Hematopoietic multipotent progenitor cell treated with erythropoietin and hydrocortisone succinate and interleukin-3 and kit ligand, for 6 days (in vitro differentiated cells): ENCODE measurements around the gene ZNF609.

ENCODE experiments used
- DNase-seq: peaks from one replicate; pipeline ENCODE4 v3.0.0-alpha.2; 2015

Gene ZNF609

DNA sequence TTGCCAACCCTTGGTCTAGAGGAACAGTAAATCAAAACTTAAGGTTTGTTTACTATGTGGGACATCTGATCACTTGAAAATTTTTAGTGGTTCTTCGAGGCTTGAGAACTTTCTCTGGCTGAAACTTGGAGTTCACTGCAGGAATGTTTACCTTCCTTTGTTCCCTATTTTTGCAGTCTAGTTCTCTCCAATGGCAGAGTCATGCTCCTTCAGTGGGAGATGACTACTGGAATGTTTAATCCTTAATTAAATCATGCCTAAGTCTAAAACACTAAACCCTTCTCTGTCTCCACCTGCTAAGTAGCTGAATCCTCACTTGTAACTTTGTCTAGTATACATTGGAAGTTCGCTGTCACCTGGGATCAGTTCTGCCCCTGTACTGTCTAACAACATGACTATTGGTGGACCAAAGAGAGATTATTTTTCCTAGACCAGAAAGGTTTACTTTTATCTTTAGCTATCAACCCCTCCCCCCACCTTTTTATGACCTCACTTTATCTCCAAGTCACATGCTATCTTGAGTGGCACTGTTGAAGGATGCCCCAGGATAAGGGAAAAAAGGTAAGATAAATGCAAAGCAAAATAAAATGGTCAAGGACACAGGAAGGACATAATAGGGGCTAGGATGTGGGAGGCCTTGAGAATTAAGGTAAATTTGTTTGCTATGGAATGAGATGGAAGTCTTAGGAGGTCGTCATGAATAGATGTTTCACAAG is 1.2 kb upstream of the ZNF609 start:
- DNase-seq: no peak

DNA sequence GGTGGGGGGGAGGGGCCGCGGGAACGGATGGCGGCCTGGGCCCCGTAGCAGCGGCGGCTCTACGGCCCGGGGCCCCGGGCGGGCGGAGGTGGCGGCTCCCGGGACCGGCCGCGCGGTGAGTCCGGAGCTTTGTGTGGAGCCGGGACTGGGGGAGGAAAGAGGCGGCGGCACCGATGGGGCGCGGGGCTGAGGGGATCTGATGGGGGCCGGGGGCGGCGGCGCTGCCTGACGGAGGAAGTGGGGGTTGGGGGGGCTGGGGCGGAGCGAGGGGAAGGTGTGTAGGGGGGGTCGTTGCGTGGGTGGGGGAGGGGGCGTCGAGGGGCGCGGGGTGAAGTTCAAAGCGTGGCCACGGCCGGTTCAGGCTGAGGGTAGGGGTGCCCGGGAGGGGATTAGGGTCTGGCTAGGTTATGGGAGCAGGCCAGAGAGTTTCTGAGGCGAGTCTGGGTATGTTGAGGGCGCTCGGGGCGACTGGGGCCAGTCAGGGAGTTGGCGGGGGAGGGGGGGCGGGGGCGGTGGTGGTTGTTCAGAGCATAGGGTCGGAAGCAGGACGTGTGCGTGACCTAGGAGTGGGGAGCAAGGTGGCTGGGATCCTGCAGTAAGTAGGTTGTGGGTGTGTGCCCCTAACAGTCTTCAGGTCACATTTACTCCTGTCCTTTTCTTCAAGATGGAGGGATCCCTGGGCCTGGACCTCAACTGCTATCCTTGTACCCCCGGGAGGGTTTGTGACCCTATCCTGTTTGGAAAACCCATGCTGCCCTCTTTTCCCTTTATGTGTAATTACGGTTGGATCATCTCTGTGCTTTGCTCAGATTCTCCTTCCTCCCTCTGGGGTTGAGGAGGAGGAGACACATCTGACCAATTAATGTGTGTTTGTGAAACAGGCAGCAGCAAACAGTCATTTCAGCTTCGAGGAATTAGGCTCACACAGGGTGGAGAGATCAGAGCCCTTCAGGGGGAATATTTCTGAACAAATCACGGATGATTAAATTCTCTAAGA is 644 bp downstream of the ZNF609 start:
- DNase-seq: peak; percentile 68

DNA sequence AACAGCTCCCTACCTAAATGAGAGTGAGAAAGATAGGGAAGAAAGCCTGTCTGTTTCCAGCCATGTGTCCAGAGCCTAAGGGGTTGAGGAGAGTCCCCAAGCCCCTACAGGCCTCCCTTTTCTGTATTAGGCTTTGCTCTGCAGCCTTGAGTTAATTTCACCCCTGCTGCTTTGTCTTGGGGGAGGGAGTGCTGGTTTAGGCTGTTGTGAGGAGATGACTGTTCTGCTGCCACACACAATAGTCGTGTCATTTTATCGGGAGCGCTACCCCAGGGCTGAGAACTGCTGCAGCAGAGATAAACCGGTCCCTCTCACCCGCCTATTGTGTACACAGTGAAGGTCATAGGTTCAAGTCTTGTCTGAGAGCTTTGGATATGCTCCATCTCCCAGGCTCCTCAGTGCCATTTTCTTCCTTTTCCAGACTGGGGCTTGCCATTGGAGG is 1.4 kb downstream of the ZNF609 start:
- peak; percentile 82 for DNase-seq

DNA sequence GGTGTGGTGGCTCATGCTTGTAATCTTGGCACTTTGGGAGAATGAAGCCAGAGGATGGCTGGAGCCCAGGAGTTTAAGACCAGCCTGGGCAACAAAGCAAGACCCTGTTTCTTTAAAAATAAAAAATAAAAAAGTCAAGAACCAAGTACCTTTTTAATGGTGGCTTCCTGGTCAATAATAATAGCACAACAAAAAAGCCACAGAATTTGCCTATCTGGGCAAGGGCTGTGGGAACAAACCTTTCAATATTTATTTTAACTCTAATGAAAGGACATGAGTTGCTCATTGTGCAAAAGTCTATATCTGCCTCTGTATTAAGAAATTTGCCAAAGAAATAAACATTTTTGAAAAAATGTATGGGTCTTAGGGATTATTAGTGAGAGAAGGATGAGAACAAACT is 2.1 kb downstream of the ZNF609 start:
- no peak for DNase-seq

DNA sequence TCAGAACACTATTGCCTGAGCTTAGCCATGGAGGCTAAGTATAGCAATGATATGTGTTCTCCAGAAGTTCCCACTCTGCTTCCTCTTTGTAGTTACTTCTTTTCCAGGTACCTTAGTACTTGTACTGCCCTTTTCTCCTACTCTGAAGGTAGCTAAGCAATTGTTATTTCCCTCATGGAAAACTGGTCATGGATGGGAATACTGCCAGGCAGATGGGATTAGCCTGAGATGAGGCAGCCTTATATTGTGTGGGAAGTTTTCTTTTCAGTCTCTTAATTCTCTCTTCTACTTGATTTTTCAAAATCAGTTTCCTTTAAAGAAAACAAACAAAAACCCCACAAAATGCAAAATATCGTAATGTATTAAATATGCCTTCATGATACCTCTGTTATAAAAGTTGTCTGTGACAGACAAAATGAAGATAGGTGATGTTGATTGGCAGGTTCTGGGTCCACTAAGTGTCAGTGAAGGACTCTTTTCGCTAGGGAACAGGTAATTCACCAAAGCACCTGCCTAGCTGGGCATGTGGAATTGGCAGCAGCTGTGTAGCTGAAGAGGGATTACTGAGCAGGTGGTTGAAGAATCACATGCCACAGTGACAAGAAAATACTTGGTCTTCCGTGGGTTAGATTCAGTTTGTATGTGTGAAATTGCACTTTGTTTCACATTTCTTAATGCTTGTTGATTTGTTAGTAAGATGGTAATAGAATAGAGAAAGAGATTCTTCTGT is 4.1 kb downstream of the ZNF609 start:
- DNase-seq: no peak

DNA sequence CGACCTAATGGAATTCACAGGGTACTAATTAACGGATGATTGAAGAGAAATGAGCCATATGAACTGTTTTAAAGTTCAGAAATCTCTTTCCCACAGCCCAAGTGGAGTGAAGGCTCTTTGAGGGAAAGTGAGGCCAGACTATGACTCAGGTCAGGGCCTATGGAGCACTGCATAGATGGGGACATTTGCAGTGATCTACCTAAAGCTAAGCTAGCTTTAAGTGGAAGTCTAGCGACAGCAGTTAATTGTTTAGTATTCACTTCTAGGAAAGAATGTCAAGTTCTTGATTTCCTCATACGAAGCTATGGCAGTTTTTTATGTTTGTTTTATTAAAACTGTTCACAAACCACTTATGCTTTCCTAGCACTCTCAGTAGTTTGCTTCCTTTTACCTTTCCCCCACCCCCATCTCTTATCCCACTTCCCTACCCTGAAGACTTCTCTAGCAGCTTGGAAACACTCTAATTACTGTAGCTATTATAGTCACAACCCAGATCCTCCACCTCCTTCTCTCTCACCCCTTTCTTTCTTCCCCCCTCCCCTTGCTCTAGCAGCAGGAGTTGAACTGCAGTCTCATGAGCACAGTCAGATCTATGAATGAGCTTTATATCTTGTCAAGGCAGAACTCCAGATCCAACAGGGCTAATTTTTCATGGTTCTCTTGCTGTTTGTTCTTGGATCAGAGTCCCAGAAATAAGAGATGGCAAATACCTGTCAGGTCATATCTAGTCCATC is 6.2 kb downstream of the ZNF609 start:
- no peak for DNase-seq

DNA sequence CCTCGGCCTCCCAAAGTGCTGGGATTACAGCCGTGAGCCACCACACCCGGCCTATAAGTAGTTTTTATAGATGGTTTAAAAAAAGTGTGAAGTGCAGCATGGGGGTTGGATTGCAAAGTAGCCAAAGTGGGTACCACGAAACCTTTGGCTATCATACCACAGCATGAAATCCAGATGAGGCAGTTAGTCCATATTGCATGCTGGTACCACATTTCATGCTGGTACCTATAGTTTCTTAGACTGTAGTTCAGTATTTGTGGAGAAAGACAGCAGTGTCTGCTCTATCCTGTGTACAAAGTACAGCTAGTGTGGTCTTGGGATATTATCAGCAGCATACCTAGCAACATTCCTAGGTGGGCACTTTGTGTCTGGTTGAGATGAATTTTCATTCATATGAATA is 11.8 kb downstream of the ZNF609 start:
- DNase-seq: no peak

DNA sequence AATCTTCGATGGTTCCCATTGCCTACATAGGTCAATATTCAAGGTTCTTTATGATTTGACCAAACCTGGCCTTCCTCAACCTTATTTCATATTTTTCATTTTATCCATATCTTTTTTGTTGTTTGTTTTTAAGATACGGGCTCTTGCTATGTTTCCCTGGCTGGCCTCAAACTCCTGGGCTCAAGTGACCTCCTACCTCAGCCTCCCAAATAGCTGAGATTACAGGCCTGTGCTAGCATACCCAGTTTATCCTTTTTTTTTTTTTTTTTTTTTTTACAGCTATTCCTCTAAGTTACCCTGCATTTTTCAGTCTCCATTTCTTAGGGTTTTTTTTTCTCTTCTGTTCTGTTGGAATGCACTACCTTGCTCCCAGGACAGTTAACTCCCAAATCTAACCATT is 14.5 kb downstream of the ZNF609 start:
- DNase-seq: no peak

DNA sequence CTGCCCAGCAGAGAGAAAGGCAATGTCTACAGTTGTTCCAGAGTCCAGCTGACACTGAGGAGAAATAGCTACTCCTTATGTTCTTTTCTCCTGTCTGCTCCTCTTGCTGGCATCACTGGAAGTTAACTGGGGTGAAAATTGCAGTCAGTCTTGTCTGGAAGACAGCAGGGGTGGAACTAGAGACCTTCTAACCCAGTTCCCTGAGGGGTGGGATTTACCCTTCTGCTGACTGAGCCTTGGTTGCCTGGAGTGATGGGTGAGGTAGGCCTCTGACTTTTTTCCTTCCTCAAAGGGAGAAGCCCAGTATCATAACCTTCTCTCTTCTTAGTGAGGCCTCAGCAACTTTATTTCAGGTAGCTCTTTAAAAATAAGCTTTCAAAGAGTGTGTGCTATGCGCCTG is 16.2 kb downstream of the ZNF609 start:
- DNase-seq: no peak

DNA sequence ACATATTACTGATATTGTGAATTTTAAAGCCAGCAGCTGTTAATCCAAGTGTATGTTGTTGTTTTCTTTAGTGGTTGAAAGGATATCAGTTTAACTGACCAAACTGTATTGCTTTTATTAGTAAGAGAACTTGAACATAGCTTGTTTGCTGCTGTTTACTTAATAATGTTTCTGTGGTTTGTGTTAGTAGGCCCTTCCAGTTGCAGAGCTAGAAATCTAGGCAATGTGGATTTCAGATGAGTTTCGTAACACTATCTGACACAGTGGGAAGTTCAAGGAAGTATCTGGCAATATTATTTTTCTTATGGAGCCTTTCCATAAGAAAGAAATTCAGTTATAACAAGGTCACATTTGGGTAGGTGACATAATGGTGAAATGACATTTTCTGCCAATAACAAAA is 18.5 kb downstream of the ZNF609 start:
- DNase-seq: no peak

DNA sequence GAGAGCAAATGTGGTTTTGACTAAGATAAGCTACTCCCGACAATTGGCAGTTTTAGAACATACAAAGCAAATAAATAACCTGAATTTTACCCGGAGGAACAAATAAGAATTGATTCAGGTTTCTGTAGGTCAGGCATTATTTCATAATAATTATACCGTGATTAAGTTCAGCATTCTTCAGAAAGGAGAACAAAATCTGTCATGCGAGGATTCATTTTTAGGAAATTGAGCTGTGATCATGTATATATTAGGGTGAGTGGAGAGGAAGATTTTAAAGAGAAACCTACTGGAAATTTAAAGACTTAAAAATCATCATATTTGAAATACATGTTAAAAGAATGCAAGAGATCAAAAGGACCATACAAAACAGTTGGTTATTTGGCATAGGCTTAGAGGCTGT is 20.5 kb downstream of the ZNF609 start:
- DNase-seq: no peak

DNA sequence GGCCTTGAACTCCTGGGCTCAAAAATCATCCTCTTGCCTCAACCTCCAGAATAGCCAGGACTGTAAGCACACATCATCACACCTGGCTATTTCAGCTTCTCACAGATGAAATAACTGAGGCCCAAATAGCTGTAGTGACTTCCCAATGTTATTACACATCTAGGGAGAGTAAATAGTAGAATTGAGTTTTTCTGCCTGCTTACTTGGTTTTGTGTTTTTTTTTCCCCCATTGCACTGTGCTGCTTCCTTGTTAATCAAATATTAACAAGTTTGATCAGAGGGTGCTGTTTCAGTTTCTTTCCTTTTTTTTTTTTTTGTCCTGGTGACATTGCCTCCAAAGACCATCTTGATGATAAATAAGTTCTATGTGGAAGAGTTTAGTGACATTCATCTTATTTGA is 23.4 kb downstream of the ZNF609 start:
- DNase-seq: no peak

DNA sequence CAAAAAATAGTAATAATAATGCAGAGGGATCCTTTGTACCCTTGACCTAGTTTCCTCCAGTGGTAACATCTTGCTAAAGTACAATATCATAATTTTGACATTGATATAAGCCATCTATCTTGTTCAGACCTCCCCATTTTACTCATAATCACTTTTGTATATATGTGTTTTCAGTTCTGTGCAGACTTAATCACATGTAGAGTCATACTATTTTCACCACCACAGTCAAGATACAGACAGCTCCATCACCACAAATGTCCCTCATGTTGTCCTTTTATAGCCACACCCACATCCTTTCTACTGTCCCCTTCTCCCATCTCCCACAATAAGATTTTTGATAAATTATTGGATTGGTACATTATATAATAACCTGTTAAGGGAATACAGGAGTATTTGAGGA is 25.4 kb downstream of the ZNF609 start:
- DNase-seq: no peak

DNA sequence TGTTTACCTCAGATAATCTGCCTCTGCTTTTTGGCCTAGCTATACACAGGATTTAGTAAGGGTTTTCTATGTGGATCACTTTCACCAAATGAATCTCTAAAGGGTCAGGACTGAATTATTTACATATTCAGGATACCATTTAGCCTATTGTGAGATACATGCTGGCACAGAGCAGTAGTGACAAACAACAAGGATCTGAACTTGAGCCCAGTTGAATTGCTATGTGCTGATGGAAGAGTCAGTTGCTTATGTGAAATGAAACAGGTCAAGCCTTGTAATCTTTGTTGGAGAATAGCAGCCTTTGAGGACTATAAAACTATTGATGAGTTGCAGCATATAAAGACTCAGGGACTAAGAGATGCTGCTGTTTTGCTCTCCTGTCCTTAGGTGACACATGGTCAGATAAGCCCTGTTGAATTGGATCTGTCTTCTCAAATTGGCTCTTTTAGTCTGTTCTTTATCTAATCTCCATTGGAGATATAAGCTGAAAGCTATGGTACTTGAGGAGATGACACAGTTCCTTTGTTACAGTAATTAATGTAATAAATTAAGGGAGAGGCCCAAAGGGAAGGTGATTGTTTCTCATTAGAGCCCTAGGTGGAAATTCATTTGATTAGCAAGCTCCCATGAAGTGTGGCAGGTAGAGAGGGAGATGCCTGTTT is 30.4 kb downstream of the ZNF609 start:
- DNase-seq: no peak

DNA sequence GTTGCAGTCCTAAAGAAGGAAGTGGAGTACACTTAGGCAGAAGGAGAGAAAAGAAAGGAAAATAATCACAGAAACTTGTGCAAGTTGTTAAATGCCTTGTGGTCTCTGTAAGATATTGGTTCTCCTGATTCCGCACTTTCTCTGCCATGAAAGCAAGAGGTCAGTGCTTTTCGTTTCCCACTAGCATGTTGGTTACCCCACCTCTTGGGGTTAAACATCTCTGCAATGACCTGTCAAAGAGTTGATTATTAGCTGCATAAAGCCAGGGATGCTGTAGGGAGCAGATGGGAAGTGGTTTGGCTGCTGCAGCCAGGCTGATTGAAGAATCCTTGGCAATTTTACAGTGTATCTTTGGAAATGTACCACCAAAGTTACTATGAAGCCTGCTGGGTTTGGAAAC is 33.3 kb downstream of the ZNF609 start:
- no peak for DNase-seq

DNA sequence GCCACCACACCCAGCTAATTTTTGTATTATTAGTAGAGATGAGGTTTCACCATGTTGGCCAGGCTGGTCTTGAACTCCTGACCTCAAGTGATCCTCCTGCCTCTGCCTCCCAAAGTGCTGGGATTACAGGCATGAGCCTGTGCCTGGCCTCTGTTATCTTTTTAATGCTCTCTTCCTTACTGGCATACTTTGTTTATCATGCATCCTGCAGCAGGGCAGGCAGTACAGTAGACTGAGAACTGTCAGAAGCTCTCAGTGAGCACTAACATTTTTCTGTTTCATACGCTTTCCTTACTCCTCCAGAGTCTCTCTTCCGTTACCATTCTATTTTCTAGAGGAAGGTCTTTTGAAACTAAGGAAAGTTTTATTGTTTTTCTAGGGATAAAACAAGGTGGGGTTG is 35.6 kb downstream of the ZNF609 start:
- peak; percentile 51 for DNase-seq

DNA sequence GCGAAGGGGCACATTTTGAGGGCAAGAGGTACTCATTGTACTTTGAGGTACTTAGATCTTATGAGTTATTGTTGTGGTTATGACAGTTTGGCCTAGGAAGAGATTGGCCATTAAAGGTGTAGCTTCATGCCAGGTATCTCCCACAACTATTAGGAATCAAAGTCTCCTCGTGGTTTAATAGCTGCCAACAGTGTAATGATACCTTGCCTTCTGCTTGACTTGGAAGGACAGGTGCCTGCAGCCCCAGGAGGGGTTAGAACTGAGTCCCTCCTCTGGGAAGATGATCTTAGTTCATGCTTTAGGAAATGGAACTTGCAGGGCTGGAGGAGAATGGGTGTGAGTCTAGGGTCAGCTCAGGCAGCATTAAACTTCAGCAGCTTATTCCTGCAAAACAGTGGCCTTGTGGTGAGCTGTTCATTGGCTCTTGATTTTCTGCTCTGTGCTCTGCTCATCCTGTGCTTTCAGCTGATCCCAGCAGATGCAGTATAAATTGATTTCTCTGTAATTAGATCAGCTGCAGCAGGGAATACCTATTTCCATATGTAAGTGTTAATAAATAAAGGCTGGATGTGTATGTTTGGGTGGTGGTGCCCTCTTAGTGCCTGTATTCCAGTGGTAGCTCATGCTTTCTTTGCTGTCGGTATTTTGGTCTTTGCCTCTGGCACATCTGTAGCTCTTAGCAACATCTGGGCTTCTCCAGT is 40.5 kb downstream of the ZNF609 start:
- DNase-seq: no peak

DNA sequence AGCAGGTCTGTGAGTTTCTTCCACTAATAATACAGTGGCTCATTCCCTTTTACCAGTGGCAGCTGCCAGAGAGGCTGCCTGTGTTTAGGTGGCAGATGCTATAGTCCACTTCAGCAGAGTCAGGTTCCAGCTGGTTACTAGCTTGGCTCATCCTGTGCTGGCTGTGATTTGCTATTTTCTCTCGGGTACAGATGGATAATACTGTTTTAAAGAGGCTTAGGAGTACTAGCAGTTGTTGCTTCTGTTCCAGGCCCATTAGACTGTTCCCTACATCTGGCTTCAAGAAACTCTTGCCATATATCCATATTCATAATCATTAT is 41.0 kb downstream of the ZNF609 start:
- no peak for DNase-seq

DNA sequence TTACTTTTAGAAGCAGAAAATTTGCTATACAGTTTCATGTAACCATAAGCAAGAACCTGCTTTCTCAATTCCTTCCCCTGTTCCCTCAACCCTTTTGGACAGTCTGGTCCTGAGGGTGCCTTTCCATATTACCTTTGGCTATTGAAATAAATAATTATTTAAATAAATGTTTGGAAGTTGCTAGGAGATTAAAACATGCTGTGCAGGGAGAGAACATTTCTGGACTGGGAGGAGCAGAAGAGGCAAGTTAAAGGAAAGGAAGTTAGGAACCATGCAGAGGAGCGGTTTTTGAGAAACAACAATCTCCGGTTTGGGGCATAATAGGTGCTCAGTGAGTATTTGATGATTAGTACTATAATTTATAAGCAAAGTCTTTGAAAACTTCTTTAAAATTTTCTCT is 41.8 kb downstream of the ZNF609 start:
- no peak for DNase-seq

DNA sequence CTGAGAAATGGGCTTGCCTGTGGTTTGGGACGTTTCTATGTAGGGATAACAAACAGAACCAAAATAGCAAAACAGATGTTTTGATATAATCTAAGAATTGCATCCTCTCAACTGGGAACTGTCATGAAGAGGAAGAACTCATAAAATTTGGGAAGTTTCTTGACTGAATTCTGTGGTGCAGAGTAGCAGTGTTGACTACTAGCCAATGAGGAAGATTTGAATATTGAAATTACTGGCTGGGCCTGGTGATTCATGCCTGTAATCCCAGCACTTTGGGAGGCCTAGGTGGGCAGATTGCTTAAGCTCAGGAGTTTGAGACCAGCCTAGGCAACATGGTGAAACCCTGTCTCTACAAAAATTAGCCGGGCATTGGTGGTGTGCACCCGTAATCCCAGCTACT is 42.2 kb downstream of the ZNF609 start:
- DNase-seq: no peak

DNA sequence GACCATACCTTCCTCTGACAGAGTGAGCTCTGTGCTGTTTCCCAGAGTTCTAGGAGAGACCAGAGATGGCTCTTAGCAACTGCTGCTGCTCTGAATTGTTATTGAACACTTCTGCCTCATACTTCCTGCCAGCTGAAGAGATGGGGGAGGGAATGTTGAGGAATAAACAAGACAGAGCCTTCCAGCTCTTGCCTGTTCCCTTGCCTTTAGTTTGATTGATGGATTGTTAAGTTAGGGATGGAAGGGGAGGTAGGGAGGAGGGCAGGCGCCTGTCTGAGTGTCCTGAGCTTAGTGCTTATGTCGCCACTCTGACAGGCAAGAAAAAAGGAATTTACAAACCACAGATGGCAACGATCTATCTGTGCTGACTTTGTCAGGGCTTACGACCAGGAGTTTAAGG is 42.8 kb downstream of the ZNF609 start:
- DNase-seq: no peak

DNA sequence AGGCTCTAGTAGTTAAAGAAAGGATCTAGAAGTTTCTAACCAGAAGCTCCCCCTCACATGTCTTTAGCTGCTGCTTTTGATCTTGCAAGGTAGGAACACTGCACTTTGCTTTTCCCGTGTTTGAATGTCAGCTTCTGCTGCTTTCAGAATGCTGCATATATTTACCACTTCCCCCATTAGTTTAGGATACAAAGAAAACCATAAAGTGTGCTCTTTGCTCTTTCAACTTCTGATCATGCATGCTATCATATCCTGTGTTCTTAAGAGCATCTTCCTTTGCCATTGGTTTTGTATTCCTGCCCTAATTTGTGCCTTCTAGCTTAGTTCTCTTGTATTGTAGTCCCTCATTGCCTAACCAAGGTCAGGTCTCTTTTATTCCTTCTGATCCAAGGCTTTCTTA is 43.3 kb downstream of the ZNF609 start:
- no peak for DNase-seq
